H9 (cell line): Measurements from ENCODE around the gene KISS1R. TPM values are rescaled to one million over a fixed set of nuclear protein-coding genes. Genes with fewer than 3 reads are reported as not detected.

ENCODE experiments used
- DNase-seq: peaks from one replicate; pipeline ENCODE4 v3.0.0-alpha.2; 2017
- H2AFZ ChIP-seq: one replicate; pipeline ENCODE4 v1.6.1; 2013; ENCODE audit warnings: mild to moderate bottlenecking, low read length, control low read depth, moderate library complexity
- H2AK5ac ChIP-seq: 2 replicates; pipeline ENCODE4 v1.6.1; 2013; ENCODE audit warnings: low read length, control low read depth, mixed read lengths; ENCODE audit not compliant: insufficient read length
- H2BK120ac ChIP-seq: one replicate; pipeline ENCODE4 v1.6.1; 2013; ENCODE audit warnings: low read depth, mild to moderate bottlenecking, low read length, control low read depth, inconsistent platforms; ENCODE audit not compliant: poor library complexity, severe bottlenecking
- H2BK12ac ChIP-seq: 2 replicates; pipeline ENCODE4 v1.6.1; 2013; ENCODE audit warnings: low read length, control low read depth, mixed read lengths, low read depth; ENCODE audit not compliant: insufficient read length
- H2BK15ac ChIP-seq: 2 replicates; pipeline ENCODE4 v1.6.1; 2013; ENCODE audit warnings: low read depth, low read length, control low read depth
- H2BK20ac ChIP-seq: one replicate; pipeline ENCODE4 v1.6.1; 2013; ENCODE audit warnings: low read depth, mild to moderate bottlenecking, low read length, control low read depth, inconsistent platforms; ENCODE audit not compliant: poor library complexity, severe bottlenecking
- H2BK5ac ChIP-seq: 2 replicates; pipeline ENCODE4 v1.6.1; 2013; ENCODE audit warnings: low read length, control low read depth, mixed read lengths; ENCODE audit not compliant: insufficient read length
- H3K14ac ChIP-seq: 2 replicates; pipeline ENCODE4 v1.6.1; 2013; ENCODE audit warnings: low read length, control low read depth; ENCODE audit not compliant: insufficient read depth
- H3K18ac ChIP-seq: 2 replicates; pipeline ENCODE4 v1.6.1; 2013; ENCODE audit warnings: low read depth, mild to moderate bottlenecking, mixed read lengths, low read length, control low read depth; ENCODE audit not compliant: insufficient read length
- H3K23ac ChIP-seq: 2 replicates; pipeline ENCODE4 v1.6.1; 2013; ENCODE audit warnings: low read length, control low read depth, mixed read lengths, low read depth; ENCODE audit not compliant: insufficient read length
- H3K23me2 ChIP-seq: 2 replicates; pipeline ENCODE4 v1.6.1; 2013; ENCODE audit warnings: low read depth, mild to moderate bottlenecking, mixed read lengths, low read length, control low read depth; ENCODE audit not compliant: insufficient read length, poor library complexity, severe bottlenecking
- H3K27ac ChIP-seq: 2 replicates; pipeline ENCODE4 v1.5.1; 2013; ENCODE audit warnings: low read length, control low read depth, mixed read lengths, low read depth; ENCODE audit not compliant: insufficient read length
- H3K27me3 ChIP-seq: 2 replicates; pipeline ENCODE4 v1.6.1; 2013; ENCODE audit warnings: low read length, control low read depth, inconsistent platforms; ENCODE audit not compliant: insufficient read depth
- H3K4ac ChIP-seq: 2 replicates; pipeline ENCODE4 v1.6.1; 2013; ENCODE audit warnings: low read depth, mild to moderate bottlenecking, control low read depth, inconsistent platforms, low read length, moderate library complexity
- H3K4me1 ChIP-seq: 2 replicates; pipeline ENCODE4 v1.6.1; 2013; ENCODE audit warnings: low read length, control low read depth, inconsistent platforms; ENCODE audit not compliant: insufficient read depth
- H3K4me2 ChIP-seq: 2 replicates; pipeline ENCODE4 v1.6.1; 2013; ENCODE audit warnings: low read length, control low read depth, mixed read lengths; ENCODE audit not compliant: insufficient read length, insufficient read depth
- H3K56ac ChIP-seq: 2 replicates; pipeline ENCODE4 v1.6.1; 2013; ENCODE audit warnings: low read depth, mild to moderate bottlenecking, mixed read lengths, low read length, control low read depth; ENCODE audit not compliant: insufficient read length
- H3K79me1 ChIP-seq: 2 replicates; pipeline ENCODE4 v1.6.1; 2013; ENCODE audit warnings: low read depth, mild to moderate bottlenecking, moderate library complexity, low read length, control low read depth, inconsistent platforms; ENCODE audit not compliant: insufficient read depth, poor library complexity, severe bottlenecking
- H3K79me2 ChIP-seq: 2 replicates; pipeline ENCODE4 v1.6.1; 2013; ENCODE audit warnings: low read length, control low read depth, inconsistent platforms; ENCODE audit not compliant: insufficient read depth
- H3K9ac ChIP-seq: 2 replicates; pipeline ENCODE4 v1.6.1; 2013; ENCODE audit warnings: low read length, control low read depth, mixed read lengths; ENCODE audit not compliant: insufficient read length; ENCODE audit errors: extremely low read depth
- H3K9me3 ChIP-seq: one replicate; pipeline ENCODE4 v1.6.1; 2013; ENCODE audit warnings: low read depth, low read length, inconsistent platforms; ENCODE audit not compliant: control insufficient read depth
- H3T11ph ChIP-seq: one replicate; pipeline ENCODE4 v1.6.1; 2013; ENCODE audit warnings: mild to moderate bottlenecking, low read length, control low read depth, inconsistent platforms
- H4K20me1 ChIP-seq: one replicate; pipeline ENCODE4 v1.6.1; 2013; ENCODE audit not compliant: control insufficient read depth, insufficient read length, insufficient read depth
- H4K5ac ChIP-seq: 2 replicates; pipeline ENCODE4 v1.6.1; 2013; ENCODE audit warnings: low read depth, mild to moderate bottlenecking, mixed read lengths, low read length, control low read depth; ENCODE audit not compliant: insufficient read length
- H4K8ac ChIP-seq: replicated peaks from 2 replicates; pipeline ENCODE4 v1.6.1; 2013; ENCODE audit warnings: low read length, control low read depth, mixed read lengths, low read depth; ENCODE audit not compliant: insufficient read length
- H4K91ac ChIP-seq: 2 replicates; pipeline ENCODE4 v1.6.1; 2013; ENCODE audit warnings: low read depth, mild to moderate bottlenecking, moderate library complexity, mixed read lengths, low read length, control low read depth; ENCODE audit not compliant: insufficient read length
- H3K27ac Mint-ChIP-seq, 3 experiments: 2 replicates in 2 of 3; 3 replicates in 1 of 3; pipeline ENCODE4 v1.8.0; 2020 to 2021; ENCODE audit warnings: mixed read lengths in 3 of 3, mild to moderate bottlenecking in 1 of 3, moderate library complexity in 1 of 3
- H3K27me3 Mint-ChIP-seq: 2 replicates; pipeline ENCODE4 v1.8.0; 2021; ENCODE audit warnings: low read depth, mild to moderate bottlenecking, moderate library complexity, mixed read lengths
- H3K36me3 Mint-ChIP-seq, 3 experiments: 2 replicates in 2 of 3; 3 replicates in 1 of 3; pipeline ENCODE4 v1.8.0; 2020 to 2021; ENCODE audit warnings: low read depth in 3 of 3, mixed read lengths in 3 of 3; ENCODE audit not compliant: insufficient read depth in 1 of 3
- H3K4me1 Mint-ChIP-seq, 2 experiments: 2 replicates each; pipeline ENCODE4 v1.8.0; 2020; ENCODE audit warnings: mixed read lengths in 2 of 2
- H3K4me3 Mint-ChIP-seq, 2 experiments: 2 replicates in 1 of 2; 3 replicates in 1 of 2; pipeline ENCODE4 v1.8.0; 2020 to 2021; ENCODE audit warnings: mild to moderate bottlenecking in 2 of 2, mixed read lengths in 2 of 2, moderate library complexity in 1 of 2
- H3K9me3 Mint-ChIP-seq, 2 experiments: 2 replicates in 1 of 2; 3 replicates in 1 of 2; pipeline ENCODE4 v1.8.0; 2020; ENCODE audit warnings: mild to moderate bottlenecking in 2 of 2, mixed read lengths in 2 of 2, moderate library complexity in 1 of 2
- WGBS: extraction: QIAGEN DNeasy Blood & Tissue Kit; methylation state at CpG from one replicate; pipeline ENCODE4 v1.1.7; 2013; ENCODE audit warnings: missing lambda C conversion rate, low lambda C conversion rate, mixed read lengths; ENCODE audit not compliant: insufficient read length; ENCODE audit errors: extremely low coverage; 5-methylcytosine and 5-hydroxymethylcytosine counted together
- total RNA-seq: library from RNA; stranded (reverse); gene quantifications from 2 replicates; pipeline ENCODE4 v1.2.1, GENCODE V29; 2021
- TF ChIP-seq, protein P1 (sequence below): fragments of 200-600 bp; sonication (generic); conservative IDR thresholded peaks from 3 replicates; pipeline ENCODE4 v1.8.0; 2021; ENCODE audit warnings: antibody characterized with exemption, mild to moderate bottlenecking

KISS1R gene
- total RNA-seq, 1 experiment from 2014 or later = 3.3 TPM

DNA sequence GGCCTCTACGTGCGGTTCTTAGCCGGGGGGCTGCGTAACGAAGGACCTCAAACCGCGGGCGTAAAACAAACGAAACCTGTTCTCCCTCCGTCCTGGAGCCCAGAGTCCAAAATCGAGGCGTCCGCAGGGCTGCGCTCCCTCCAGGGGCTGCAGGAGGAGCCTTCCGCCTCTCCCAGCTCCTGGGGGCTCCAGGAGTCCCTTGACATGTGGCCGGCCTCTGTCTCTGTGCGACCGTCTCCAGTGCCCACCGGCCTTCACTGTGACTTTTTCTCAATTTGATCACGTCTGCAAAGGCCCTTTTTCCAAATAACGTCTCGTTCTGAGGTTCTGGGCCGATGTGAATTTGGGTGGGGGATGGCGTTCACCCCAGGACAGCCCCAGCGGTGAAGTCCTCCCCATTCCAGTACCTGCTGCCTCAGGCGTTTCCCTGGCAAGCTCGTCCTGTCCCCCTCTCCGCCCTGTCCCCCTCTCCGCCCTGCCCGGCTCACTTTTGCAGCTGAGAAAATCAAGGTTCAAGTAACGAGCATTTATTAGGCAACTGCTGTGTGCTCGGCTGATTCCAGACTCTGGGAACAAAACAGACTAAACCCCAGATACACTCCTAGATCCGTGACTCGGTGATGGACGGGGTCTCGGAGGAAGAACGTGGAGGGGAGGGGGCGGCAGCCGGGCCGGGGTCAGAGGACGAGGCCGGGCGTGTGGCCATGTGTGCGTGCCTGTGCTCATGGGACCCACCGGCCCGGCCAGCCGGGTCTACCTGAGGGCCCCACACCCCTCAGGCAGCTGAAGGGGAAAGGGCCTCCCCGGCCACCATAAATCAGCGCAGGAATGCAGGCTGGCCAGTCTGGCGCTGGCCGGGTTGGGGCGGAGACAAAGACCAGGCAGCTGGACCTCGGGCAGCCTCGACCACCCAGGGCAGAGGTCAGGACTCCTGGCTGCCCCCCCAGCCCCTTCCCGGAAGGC is 39.0 kb downstream of the KISS1R start:
- TF ChIP-seq, protein P1, sequence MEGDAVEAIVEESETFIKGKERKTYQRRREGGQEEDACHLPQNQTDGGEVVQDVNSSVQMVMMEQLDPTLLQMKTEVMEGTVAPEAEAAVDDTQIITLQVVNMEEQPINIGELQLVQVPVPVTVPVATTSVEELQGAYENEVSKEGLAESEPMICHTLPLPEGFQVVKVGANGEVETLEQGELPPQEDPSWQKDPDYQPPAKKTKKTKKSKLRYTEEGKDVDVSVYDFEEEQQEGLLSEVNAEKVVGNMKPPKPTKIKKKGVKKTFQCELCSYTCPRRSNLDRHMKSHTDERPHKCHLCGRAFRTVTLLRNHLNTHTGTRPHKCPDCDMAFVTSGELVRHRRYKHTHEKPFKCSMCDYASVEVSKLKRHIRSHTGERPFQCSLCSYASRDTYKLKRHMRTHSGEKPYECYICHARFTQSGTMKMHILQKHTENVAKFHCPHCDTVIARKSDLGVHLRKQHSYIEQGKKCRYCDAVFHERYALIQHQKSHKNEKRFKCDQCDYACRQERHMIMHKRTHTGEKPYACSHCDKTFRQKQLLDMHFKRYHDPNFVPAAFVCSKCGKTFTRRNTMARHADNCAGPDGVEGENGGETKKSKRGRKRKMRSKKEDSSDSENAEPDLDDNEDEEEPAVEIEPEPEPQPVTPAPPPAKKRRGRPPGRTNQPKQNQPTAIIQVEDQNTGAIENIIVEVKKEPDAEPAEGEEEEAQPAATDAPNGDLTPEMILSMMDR = no peak
- H3K27ac Mint-ChIP-seq = peak overlapping the region; percentile 29 to 85 (median 77); a peak in 4 of 7 replicates
- no peaks in the 10 kb centered on the region for H3K23me2 ChIP-seq
- no peak overlapping the region for H3K9ac ChIP-seq
- no peak overlapping the region for H3K23ac ChIP-seq
- H4K5ac ChIP-seq = no peak overlapping the region
- H2BK12ac ChIP-seq = no peak overlapping the region
- no CpG with 5 or more reads among the region's 55 CpGs for WGBS
- no peak overlapping the region for H3K56ac ChIP-seq
- H3K4me3 Mint-ChIP-seq = no peak overlapping the region
- peak overlapping the region; percentile 28 for H3K14ac ChIP-seq
- H2AFZ ChIP-seq = no peak overlapping the region
- no peak overlapping the region for H2BK5ac ChIP-seq
- no peak overlapping the region for H3K4me2 ChIP-seq
- no peak overlapping the region for H3K27ac ChIP-seq
- H4K8ac ChIP-seq = no peak overlapping the region
- no peaks in the 10 kb centered on the region for H4K20me1 ChIP-seq
- no peak overlapping the region for H3K4ac ChIP-seq
- H3K18ac ChIP-seq = peak overlapping the region; percentile 79
- no peaks in the 10 kb centered on the region for H3K9me3 ChIP-seq
- H2BK15ac ChIP-seq = no peak overlapping the region; the same call in 1 of the 2 replicates
- no peak overlapping the region for H3T11ph ChIP-seq
- peak overlapping the region; percentile 50 for H4K91ac ChIP-seq
- peaks cover 3% of the 10 kb centered on the region; the same call in 1 of the 2 replicates for H3K4me1 ChIP-seq
- H2AK5ac ChIP-seq = no peak overlapping the region
- no peaks in the 10 kb centered on the region for H3K27me3 Mint-ChIP-seq
- peak; percentile 57 for DNase-seq
- H2BK20ac ChIP-seq = no peak overlapping the region
- peaks cover 3% of the 10 kb centered on the region for H3K79me1 ChIP-seq
- H2BK120ac ChIP-seq = no peak overlapping the region
- 0 out of 2 replicates have a peak, but pooled peaks cover 3% of the 10 kb centered on the region for H3K79me2 ChIP-seq
- no peaks in the 10 kb centered on the region for H3K9me3 Mint-ChIP-seq
- peaks cover 8 to 54% of the 10 kb centered on the region in 2 experiments for H3K4me1 Mint-ChIP-seq
- H3K27me3 ChIP-seq = no peaks in the 10 kb centered on the region
- peaks cover 2 to 13% (median 11%) of the 10 kb centered on the region in 3 experiments; a peak in 6 of 7 replicates for H3K36me3 Mint-ChIP-seq
